Prostate gland (tissue), 2 donors: Measurements from ENCODE around the gene AHCYL2. TPM values are rescaled to one million over a fixed set of nuclear protein-coding genes. Genes with fewer than 3 reads are reported as not detected.

Source experiments
- DNase-seq: peaks from one replicate; pipeline ENCODE4 v3.0.0-alpha.2; 2019; ENCODE audit warnings: low spot score
- H3K27ac ChIP-seq, 2 donors: fragments of 200-600 bp; sonication (generic); 2 replicates each; pipeline ENCODE4 v1.5.1; 2017 to 2019
- H3K27me3 ChIP-seq: fragments of 200-600 bp; sonication (generic); replicated peaks from 2 replicates; pipeline ENCODE4 v1.5.1; 2019; ENCODE audit not compliant: insufficient read depth
- H3K36me3 ChIP-seq, 2 donors: fragments of 200-600 bp; sonication (generic); 1 replicate in 1 of 2; 2 replicates in 1 of 2; pipeline versions ENCODE4 v1.5.1 to v1.8.1; 2017 to 2019
- H3K4me1 ChIP-seq: fragments of 200-600 bp; sonication (generic); replicated peaks from 2 replicates; pipeline ENCODE4 v1.5.1; 2019
- H3K4me3 ChIP-seq, 2 donors: fragments of 200-600 bp; sonication (generic); 2 replicates each; pipeline ENCODE4 v1.5.1; 2017 to 2019
- H3K9me3 ChIP-seq: fragments of 200-600 bp; sonication (generic); 2 replicates; pipeline ENCODE4 v1.5.1; 2017
- POLR2A ChIP-seq: fragments of 450-650 bp; IDR thresholded peaks from one replicate; pipeline ENCODE4 v1.6.1; 2016; ENCODE audit warnings: antibody characterized with exemption, mild to moderate bottlenecking
- POLR2AphosphoS5 ChIP-seq: sonication (generic); formaldehyde crosslinking; IDR thresholded peaks from one replicate; pipeline ENCODE4 v1.6.1; 2017; ENCODE audit warnings: antibody characterized with exemption
- WGBS: methylation state at CpG from one replicate; pipeline ENCODE4 v1.1.5; 2018; 5-methylcytosine and 5-hydroxymethylcytosine counted together
- intact Hi-C: fragments of 100-400 bp; cut with DNase I; formaldehyde crosslinking; loops from one replicate; pipeline ENCODE4 v1.14.2; 2022
- total RNA-seq, 2 donors: library from RNA; depleted of rRNA; stranded (reverse); fragments of >200 nt; gene quantifications; one replicate each; pipeline ENCODE4 v1.1.0, GENCODE V29; 2016
- TF ChIP-seq, protein P1 (sequence below), 4 experiments: fragments of 200-600 bp in 2 of 4; fragments of 450-650 bp in 2 of 4; sonication (generic) in 2 of 4; IDR thresholded peaks; 1 replicate in 3 of 4; 2 replicates in 1 of 4; pipeline ENCODE4 v1.5.1; 2016 to 2019; ENCODE audit warnings: antibody characterized with exemption in 4 of 4, mild to moderate bottlenecking in 2 of 4, moderate library complexity in 2 of 4

AHCYL2 gene
- total RNA-seq, 2 donors from 2014 or later = 15.2 to 38.3 TPM

DNA sequence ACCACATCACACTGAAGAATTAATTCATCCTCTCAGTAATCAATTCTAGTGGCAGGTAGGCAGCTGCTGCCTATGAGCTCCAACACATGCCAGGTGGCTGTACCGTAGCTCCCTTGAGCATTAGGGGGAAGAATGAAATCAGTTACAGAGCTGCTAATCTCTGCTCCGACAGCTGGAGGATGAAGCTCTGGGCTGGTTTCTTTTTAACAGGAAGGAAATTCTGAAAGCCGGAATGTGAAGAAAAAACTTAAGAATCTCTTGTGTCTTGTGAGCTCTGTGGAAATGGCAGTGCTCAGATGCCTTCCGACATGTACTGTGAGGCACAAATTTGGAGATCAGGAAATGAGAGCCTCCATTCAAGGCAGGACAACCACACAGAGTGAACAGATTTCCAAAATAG, 2.8 kb upstream of the AHCYL2 start:
- no peak for TF ChIP-seq POLR2A
- TF ChIP-seq POLR2AphosphoS5 = no peak
- TF ChIP-seq, protein P1, sequence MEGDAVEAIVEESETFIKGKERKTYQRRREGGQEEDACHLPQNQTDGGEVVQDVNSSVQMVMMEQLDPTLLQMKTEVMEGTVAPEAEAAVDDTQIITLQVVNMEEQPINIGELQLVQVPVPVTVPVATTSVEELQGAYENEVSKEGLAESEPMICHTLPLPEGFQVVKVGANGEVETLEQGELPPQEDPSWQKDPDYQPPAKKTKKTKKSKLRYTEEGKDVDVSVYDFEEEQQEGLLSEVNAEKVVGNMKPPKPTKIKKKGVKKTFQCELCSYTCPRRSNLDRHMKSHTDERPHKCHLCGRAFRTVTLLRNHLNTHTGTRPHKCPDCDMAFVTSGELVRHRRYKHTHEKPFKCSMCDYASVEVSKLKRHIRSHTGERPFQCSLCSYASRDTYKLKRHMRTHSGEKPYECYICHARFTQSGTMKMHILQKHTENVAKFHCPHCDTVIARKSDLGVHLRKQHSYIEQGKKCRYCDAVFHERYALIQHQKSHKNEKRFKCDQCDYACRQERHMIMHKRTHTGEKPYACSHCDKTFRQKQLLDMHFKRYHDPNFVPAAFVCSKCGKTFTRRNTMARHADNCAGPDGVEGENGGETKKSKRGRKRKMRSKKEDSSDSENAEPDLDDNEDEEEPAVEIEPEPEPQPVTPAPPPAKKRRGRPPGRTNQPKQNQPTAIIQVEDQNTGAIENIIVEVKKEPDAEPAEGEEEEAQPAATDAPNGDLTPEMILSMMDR (IDR thresholded peaks at IDR 0.05) = no peak
- Histone ChIP-seq H3K4me1 (no peaks in the 10 kb centered on the region), H3K27ac (no peak overlapping the region), H3K27me3 (no peaks in the 10 kb centered on the region), H3K4me3 (no peak overlapping the region), H3K36me3 (no peaks in the 10 kb centered on the region), H3K9me3 (no peaks in the 10 kb centered on the region)
- intact Hi-C loops = loop anchor here (5.0 kb wide), 1 partner anchor 245 kb away; no protein-coding TSS in a partner anchor
- no peak for DNase-seq
- 38% methylated on average over 4 of the region's 4 CpGs for WGBS

DNA sequence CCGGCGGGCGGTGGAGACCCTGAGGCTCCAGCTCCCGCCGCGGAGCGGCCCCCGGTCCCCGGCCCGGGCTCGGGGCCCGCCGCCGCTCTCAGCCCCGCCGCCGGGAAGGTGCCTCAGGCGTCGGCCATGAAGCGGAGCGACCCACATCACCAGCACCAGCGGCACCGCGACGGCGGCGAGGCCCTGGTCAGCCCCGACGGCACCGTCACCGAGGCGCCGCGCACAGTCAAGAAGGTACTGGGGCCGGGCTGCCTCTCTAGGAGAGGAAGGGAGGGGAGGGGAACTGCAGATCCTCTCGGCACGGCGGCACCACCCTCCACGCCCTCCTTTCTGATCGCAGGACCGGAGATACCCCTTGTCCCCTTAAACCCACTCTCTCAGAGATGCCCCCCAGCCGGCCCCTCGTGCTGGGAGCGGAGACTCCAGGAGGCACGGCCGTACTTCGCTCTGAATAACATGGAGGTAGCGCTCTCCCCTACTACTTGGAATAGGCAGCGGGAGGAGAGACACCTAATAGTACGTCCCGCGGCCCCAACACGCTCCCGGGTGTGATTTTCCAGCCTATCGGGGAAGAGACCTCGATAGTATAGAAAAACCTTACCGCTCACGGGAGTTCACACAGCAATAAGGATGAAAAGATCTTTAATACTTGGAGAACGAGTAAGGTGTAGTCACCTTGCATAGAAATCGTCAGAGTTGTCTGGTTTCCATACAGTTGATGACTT, 538 bp downstream of the AHCYL2 start:
- H3K4me1 ChIP-seq = peaks cover 7% of the 10 kb centered on the region
- WGBS = 0% methylated on average over 31 of the region's 60 CpGs
- intact Hi-C loops = no loop called here

DNA sequence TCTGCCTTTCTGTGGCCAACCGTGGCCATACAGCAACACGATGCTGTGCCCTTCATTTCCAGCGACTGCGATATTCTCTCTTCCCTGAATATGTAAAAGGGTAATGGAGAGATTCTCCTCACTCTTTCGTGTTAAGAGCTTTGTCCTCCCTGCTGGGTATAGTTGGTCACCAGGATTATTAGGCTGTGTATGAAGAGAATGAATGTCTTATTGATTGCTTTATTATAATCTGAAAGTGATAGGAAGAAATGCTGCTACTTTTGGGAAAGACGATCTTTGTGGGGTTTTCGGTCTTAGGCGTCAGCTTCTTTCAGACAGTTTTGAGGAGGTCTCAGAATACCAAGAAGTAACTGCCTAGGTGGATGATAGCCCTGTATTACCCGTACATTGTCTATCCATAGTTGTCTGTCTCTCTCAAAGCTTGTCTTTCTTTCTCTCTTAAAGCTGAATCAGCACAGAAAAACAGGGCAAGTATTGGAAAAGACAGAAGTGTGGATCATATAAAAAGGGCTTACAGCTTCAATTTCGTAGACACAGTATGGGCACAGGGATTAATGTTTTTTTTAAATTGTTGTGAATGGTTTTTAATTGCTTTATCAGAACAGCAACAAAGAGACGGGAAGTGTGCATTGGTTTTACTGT, 1.2 kb downstream of the AHCYL2 start:
- WGBS = 15% methylated on average over 11 of the region's 11 CpGs
- peaks cover 7% of the 10 kb centered on the region for H3K4me1 ChIP-seq
- H3K9me3 ChIP-seq = no peaks in the 10 kb centered on the region
- DNase-seq = no peak
- TF ChIP-seq POLR2AphosphoS5 (no peak), POLR2A (no peak)
- TF ChIP-seq, protein P1 (IDR thresholded peaks at IDR 0.05) = no peak
- peak overlapping the region; percentile 93 to 96 for H3K27ac ChIP-seq
- H3K36me3 ChIP-seq = no peaks in the 10 kb centered on the region
- intact Hi-C loops = no loop called here
- H3K4me3 ChIP-seq = peak overlapping the region; percentile 81 to 98
- no peaks in the 10 kb centered on the region for H3K27me3 ChIP-seq

More for the DNA sequence above, 538 bp downstream of the AHCYL2 start:
- H3K4me3 ChIP-seq = peak overlapping the region; percentile 81 to 98
- DNase-seq = peak; percentile 35
- H3K9me3 ChIP-seq = no peaks in the 10 kb centered on the region
- TF ChIP-seq, protein P1 (IDR thresholded peaks at IDR 0.05) = peak in 1 of 4 experiments; percentile 15
- no peak for TF ChIP-seq POLR2A
- peak; percentile 7 for TF ChIP-seq POLR2AphosphoS5
- H3K27me3 ChIP-seq = no peaks in the 10 kb centered on the region
- H3K27ac ChIP-seq = peak overlapping the region; percentile 93 to 96
- no peaks in the 10 kb centered on the region for H3K36me3 ChIP-seq

DNA sequence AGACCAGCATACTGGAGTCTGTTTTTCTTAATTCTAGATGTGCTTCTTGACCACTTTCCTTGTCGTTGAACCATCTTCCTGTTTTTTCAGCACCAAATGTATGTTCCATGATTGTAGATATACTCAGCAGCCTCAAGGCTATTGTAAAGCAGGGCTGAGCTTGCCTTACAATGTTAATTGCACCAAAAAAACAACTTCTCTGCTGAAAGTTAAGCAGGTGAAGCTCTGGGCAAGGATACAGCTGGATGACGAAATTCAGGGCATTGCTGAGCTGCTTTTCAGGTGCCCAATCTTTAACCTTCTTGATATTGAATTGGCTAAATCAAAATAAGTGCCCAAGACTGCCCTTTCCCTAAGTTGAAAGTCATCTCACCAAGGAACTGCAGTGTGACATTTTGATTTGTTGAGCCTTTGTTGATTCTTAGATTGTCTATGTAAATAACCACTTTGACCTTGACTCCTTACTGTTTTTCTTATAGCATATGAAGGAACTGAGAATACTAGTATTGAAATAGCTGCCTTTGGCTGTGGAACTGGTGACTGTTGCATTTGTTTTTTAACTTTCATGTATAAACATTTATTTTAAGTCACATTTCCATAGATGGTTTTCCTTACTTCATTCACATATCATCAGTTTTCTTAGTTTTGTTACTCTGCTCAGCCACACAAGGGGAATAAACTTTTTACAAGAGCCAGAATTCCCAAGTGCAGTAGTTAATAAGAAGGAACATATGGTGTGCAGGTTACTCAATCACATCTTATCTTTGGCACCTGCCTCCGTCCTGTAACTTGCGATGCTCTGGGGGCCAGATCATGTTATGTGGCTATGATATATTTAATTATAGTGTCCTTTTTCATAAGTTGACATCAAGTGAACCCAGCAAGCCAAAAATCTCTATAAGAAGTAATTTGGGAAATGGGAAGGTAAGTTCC, 3.1 kb downstream of the AHCYL2 start:
- intact Hi-C loops = no loop called here

More for the DNA sequence above, 3.1 kb downstream of the AHCYL2 start:
- Histone ChIP-seq H3K9me3 (no peaks in the 10 kb centered on the region), H3K27ac (peak overlapping the region in 1 of 2 donors; percentile 11), H3K4me1 (peaks cover 7% of the 10 kb centered on the region), H3K27me3 (no peaks in the 10 kb centered on the region), H3K4me3 (no peak overlapping the region), H3K36me3 (no peaks in the 10 kb centered on the region)
- TF ChIP-seq, protein P1 (IDR thresholded peaks at IDR 0.05) = no peak
- TF ChIP-seq POLR2AphosphoS5 (no peak), POLR2A (no peak)
- no peak for DNase-seq
- WGBS = 37% methylated on average over 4 of the region's 4 CpGs
